H9 (cell line): ENCODE results near the gene NHSL2. TPM values are rescaled to one million over a fixed set of nuclear protein-coding genes. Genes with fewer than 3 reads are reported as not detected.
A peak's percentile ranks its signal among the peaks of the same experiment; 100 is the strongest.

Experiments used
- DNase-seq: peaks from one replicate; pipeline ENCODE4 v3.0.0-alpha.2; 2017
- H2AFZ ChIP-seq: one replicate; pipeline ENCODE4 v1.6.1; 2013; ENCODE audit warnings: mild to moderate bottlenecking, low read length, control low read depth, moderate library complexity
- H2AK5ac ChIP-seq: 2 replicates; pipeline ENCODE4 v1.6.1; 2013; ENCODE audit warnings: low read length, control low read depth, mixed read lengths; ENCODE audit not compliant: insufficient read length
- H2BK120ac ChIP-seq: one replicate; pipeline ENCODE4 v1.6.1; 2013; ENCODE audit warnings: low read depth, mild to moderate bottlenecking, low read length, control low read depth, inconsistent platforms; ENCODE audit not compliant: poor library complexity, severe bottlenecking
- H2BK12ac ChIP-seq: 2 replicates; pipeline ENCODE4 v1.6.1; 2013; ENCODE audit warnings: low read length, control low read depth, mixed read lengths, low read depth; ENCODE audit not compliant: insufficient read length
- H2BK15ac ChIP-seq: 2 replicates; pipeline ENCODE4 v1.6.1; 2013; ENCODE audit warnings: low read depth, low read length, control low read depth
- H2BK20ac ChIP-seq: one replicate; pipeline ENCODE4 v1.6.1; 2013; ENCODE audit warnings: low read depth, mild to moderate bottlenecking, low read length, control low read depth, inconsistent platforms; ENCODE audit not compliant: poor library complexity, severe bottlenecking
- H2BK5ac ChIP-seq: 2 replicates; pipeline ENCODE4 v1.6.1; 2013; ENCODE audit warnings: low read length, control low read depth, mixed read lengths; ENCODE audit not compliant: insufficient read length
- H3K14ac ChIP-seq: 2 replicates; pipeline ENCODE4 v1.6.1; 2013; ENCODE audit warnings: low read length, control low read depth; ENCODE audit not compliant: insufficient read depth
- H3K18ac ChIP-seq: 2 replicates; pipeline ENCODE4 v1.6.1; 2013; ENCODE audit warnings: low read depth, mild to moderate bottlenecking, mixed read lengths, low read length, control low read depth; ENCODE audit not compliant: insufficient read length
- H3K23ac ChIP-seq: 2 replicates; pipeline ENCODE4 v1.6.1; 2013; ENCODE audit warnings: low read length, control low read depth, mixed read lengths, low read depth; ENCODE audit not compliant: insufficient read length
- H3K23me2 ChIP-seq: 2 replicates; pipeline ENCODE4 v1.6.1; 2013; ENCODE audit warnings: low read depth, mild to moderate bottlenecking, mixed read lengths, low read length, control low read depth; ENCODE audit not compliant: insufficient read length, poor library complexity, severe bottlenecking
- H3K27ac ChIP-seq: 2 replicates; pipeline ENCODE4 v1.5.1; 2013; ENCODE audit warnings: low read length, control low read depth, mixed read lengths, low read depth; ENCODE audit not compliant: insufficient read length
- H3K27me3 ChIP-seq: 2 replicates; pipeline ENCODE4 v1.6.1; 2013; ENCODE audit warnings: low read length, control low read depth, inconsistent platforms; ENCODE audit not compliant: insufficient read depth
- H3K4ac ChIP-seq: 2 replicates; pipeline ENCODE4 v1.6.1; 2013; ENCODE audit warnings: low read depth, mild to moderate bottlenecking, control low read depth, inconsistent platforms, low read length, moderate library complexity
- H3K4me1 ChIP-seq: 2 replicates; pipeline ENCODE4 v1.6.1; 2013; ENCODE audit warnings: low read length, control low read depth, inconsistent platforms; ENCODE audit not compliant: insufficient read depth
- H3K4me2 ChIP-seq: 2 replicates; pipeline ENCODE4 v1.6.1; 2013; ENCODE audit warnings: low read length, control low read depth, mixed read lengths; ENCODE audit not compliant: insufficient read length, insufficient read depth
- H3K56ac ChIP-seq: 2 replicates; pipeline ENCODE4 v1.6.1; 2013; ENCODE audit warnings: low read depth, mild to moderate bottlenecking, mixed read lengths, low read length, control low read depth; ENCODE audit not compliant: insufficient read length
- H3K79me1 ChIP-seq: 2 replicates; pipeline ENCODE4 v1.6.1; 2013; ENCODE audit warnings: low read depth, mild to moderate bottlenecking, moderate library complexity, low read length, control low read depth, inconsistent platforms; ENCODE audit not compliant: insufficient read depth, poor library complexity, severe bottlenecking
- H3K79me2 ChIP-seq: 2 replicates; pipeline ENCODE4 v1.6.1; 2013; ENCODE audit warnings: low read length, control low read depth, inconsistent platforms; ENCODE audit not compliant: insufficient read depth
- H3K9ac ChIP-seq: 2 replicates; pipeline ENCODE4 v1.6.1; 2013; ENCODE audit warnings: low read length, control low read depth, mixed read lengths; ENCODE audit not compliant: insufficient read length; ENCODE audit errors: extremely low read depth
- H3K9me3 ChIP-seq: one replicate; pipeline ENCODE4 v1.6.1; 2013; ENCODE audit warnings: low read depth, low read length, inconsistent platforms; ENCODE audit not compliant: control insufficient read depth
- H3T11ph ChIP-seq: one replicate; pipeline ENCODE4 v1.6.1; 2013; ENCODE audit warnings: mild to moderate bottlenecking, low read length, control low read depth, inconsistent platforms
- H4K20me1 ChIP-seq: one replicate; pipeline ENCODE4 v1.6.1; 2013; ENCODE audit not compliant: control insufficient read depth, insufficient read length, insufficient read depth
- H4K5ac ChIP-seq: 2 replicates; pipeline ENCODE4 v1.6.1; 2013; ENCODE audit warnings: low read depth, mild to moderate bottlenecking, mixed read lengths, low read length, control low read depth; ENCODE audit not compliant: insufficient read length
- H4K8ac ChIP-seq: replicated peaks from 2 replicates; pipeline ENCODE4 v1.6.1; 2013; ENCODE audit warnings: low read length, control low read depth, mixed read lengths, low read depth; ENCODE audit not compliant: insufficient read length
- H4K91ac ChIP-seq: 2 replicates; pipeline ENCODE4 v1.6.1; 2013; ENCODE audit warnings: low read depth, mild to moderate bottlenecking, moderate library complexity, mixed read lengths, low read length, control low read depth; ENCODE audit not compliant: insufficient read length
- H3K27ac Mint-ChIP-seq, 3 experiments: 2 replicates in 2 of 3; 3 replicates in 1 of 3; pipeline ENCODE4 v1.8.0; 2020 to 2021; ENCODE audit warnings: mixed read lengths in 3 of 3, mild to moderate bottlenecking in 1 of 3, moderate library complexity in 1 of 3
- H3K27me3 Mint-ChIP-seq: 2 replicates; pipeline ENCODE4 v1.8.0; 2021; ENCODE audit warnings: low read depth, mild to moderate bottlenecking, moderate library complexity, mixed read lengths
- H3K36me3 Mint-ChIP-seq, 3 experiments: 2 replicates in 2 of 3; 3 replicates in 1 of 3; pipeline ENCODE4 v1.8.0; 2020 to 2021; ENCODE audit warnings: low read depth in 3 of 3, mixed read lengths in 3 of 3; ENCODE audit not compliant: insufficient read depth in 1 of 3
- H3K4me1 Mint-ChIP-seq, 2 experiments: 2 replicates each; pipeline ENCODE4 v1.8.0; 2020; ENCODE audit warnings: mixed read lengths in 2 of 2
- H3K4me3 Mint-ChIP-seq, 2 experiments: 2 replicates in 1 of 2; 3 replicates in 1 of 2; pipeline ENCODE4 v1.8.0; 2020 to 2021; ENCODE audit warnings: mild to moderate bottlenecking in 2 of 2, mixed read lengths in 2 of 2, moderate library complexity in 1 of 2
- H3K9me3 Mint-ChIP-seq, 2 experiments: 2 replicates in 1 of 2; 3 replicates in 1 of 2; pipeline ENCODE4 v1.8.0; 2020; ENCODE audit warnings: mild to moderate bottlenecking in 2 of 2, mixed read lengths in 2 of 2, moderate library complexity in 1 of 2
- WGBS: extraction: QIAGEN DNeasy Blood & Tissue Kit; methylation state at CpG from one replicate; pipeline ENCODE4 v1.1.7; 2013; ENCODE audit warnings: missing lambda C conversion rate, low lambda C conversion rate, mixed read lengths; ENCODE audit not compliant: insufficient read length; ENCODE audit errors: extremely low coverage; 5-methylcytosine and 5-hydroxymethylcytosine counted together
- total RNA-seq: library from RNA; stranded (reverse); gene quantifications from 2 replicates; pipeline ENCODE4 v1.2.1, GENCODE V29; 2021
- TF ChIP-seq, protein P1 (sequence below): fragments of 200-600 bp; sonication (generic); conservative IDR thresholded peaks from 3 replicates; pipeline ENCODE4 v1.8.0; 2021; ENCODE audit warnings: antibody characterized with exemption, mild to moderate bottlenecking

The NHSL2 gene
- total RNA-seq, 1 experiment from 2014 or later: 6.4 TPM

DNA sequence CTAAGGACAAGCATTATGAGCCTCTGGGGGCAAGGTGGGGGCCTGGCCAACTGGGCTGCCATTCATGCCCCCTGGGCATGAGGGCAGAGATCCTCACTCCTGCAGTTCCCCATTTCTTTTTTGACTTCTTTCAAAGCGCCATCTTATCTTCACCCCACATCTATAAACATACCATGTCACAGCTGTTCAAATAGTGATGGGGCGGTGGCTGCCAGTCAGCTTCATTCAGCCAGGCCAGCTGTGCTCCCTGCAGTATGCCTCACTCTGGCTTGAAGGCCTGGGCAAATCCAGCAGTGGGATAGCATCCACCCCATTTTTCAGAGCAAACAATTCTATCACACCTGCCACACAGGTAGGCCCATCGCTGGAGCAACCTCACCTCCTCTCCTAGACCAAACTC lies 85.5 kb downstream of the NHSL2 start:
- no peak overlapping the region for H3K27ac ChIP-seq
- Mint-ChIP-seq H3K36me3 (peaks cover 7 to 14% (median 11%) of the 10 kb centered on the region in 3 experiments; a peak in 6 of 7 replicates), H3K9me3 (peaks cover 74 to 80% of the 10 kb centered on the region in 2 experiments), H3K4me3 (no peak overlapping the region), H3K27me3 (peaks cover 6% of the 10 kb centered on the region), H3K4me1 (peaks cover 61 to 77% of the 10 kb centered on the region in 2 experiments), H3K27ac (peak overlapping the region in 1 of 3 experiments; percentile 85; a peak in 2 of 7 replicates)
- no peak for DNase-seq
- H2BK15ac ChIP-seq: no peak overlapping the region
- peaks cover 53% of the 10 kb centered on the region for H3K9me3 ChIP-seq
- no peaks in the 10 kb centered on the region for H3K79me2 ChIP-seq
- no peak overlapping the region for H3K23ac ChIP-seq
- no peak overlapping the region for H3K4ac ChIP-seq
- H4K8ac ChIP-seq: no peak overlapping the region
- no peaks in the 10 kb centered on the region for H3K23me2 ChIP-seq
- H3K14ac ChIP-seq: no peak overlapping the region
- H3K56ac ChIP-seq: no peak overlapping the region
- H4K5ac ChIP-seq: no peak overlapping the region
- no peak overlapping the region for H2BK5ac ChIP-seq
- H3K18ac ChIP-seq: no peak overlapping the region
- peaks cover 7% of the 10 kb centered on the region; the same call in 1 of the 2 replicates for H3K4me1 ChIP-seq
- H2BK20ac ChIP-seq: no peak overlapping the region
- no peak overlapping the region for H2AK5ac ChIP-seq
- TF ChIP-seq, protein P1, sequence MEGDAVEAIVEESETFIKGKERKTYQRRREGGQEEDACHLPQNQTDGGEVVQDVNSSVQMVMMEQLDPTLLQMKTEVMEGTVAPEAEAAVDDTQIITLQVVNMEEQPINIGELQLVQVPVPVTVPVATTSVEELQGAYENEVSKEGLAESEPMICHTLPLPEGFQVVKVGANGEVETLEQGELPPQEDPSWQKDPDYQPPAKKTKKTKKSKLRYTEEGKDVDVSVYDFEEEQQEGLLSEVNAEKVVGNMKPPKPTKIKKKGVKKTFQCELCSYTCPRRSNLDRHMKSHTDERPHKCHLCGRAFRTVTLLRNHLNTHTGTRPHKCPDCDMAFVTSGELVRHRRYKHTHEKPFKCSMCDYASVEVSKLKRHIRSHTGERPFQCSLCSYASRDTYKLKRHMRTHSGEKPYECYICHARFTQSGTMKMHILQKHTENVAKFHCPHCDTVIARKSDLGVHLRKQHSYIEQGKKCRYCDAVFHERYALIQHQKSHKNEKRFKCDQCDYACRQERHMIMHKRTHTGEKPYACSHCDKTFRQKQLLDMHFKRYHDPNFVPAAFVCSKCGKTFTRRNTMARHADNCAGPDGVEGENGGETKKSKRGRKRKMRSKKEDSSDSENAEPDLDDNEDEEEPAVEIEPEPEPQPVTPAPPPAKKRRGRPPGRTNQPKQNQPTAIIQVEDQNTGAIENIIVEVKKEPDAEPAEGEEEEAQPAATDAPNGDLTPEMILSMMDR: no peak
- no peak overlapping the region for H3T11ph ChIP-seq
- H3K79me1 ChIP-seq: no peaks in the 10 kb centered on the region
- WGBS: no CpG with 5 or more reads among the region's 3 CpGs
- H3K4me2 ChIP-seq: no peak overlapping the region
- H4K91ac ChIP-seq: no peak overlapping the region
- no peaks in the 10 kb centered on the region for H3K27me3 ChIP-seq
- H3K9ac ChIP-seq: no peak overlapping the region
- no peaks in the 10 kb centered on the region for H4K20me1 ChIP-seq
- no peak overlapping the region for H2BK12ac ChIP-seq
- H2AFZ ChIP-seq: no peak overlapping the region
- no peak overlapping the region for H2BK120ac ChIP-seq
